Mucosa of gallbladder (tissue), 1 donor: ENCODE measurements around the gene DPP6. TPM values are rescaled to one million over a fixed set of nuclear protein-coding genes. Genes with fewer than 3 reads are reported as not detected.
"Not testable (repeated sequence)": the region's sequence is repeated elsewhere in the genome, so short reads cannot be mapped to it uniquely, and the experiment has no call there.

Source experiments
- DNase-seq: peaks from one replicate; pipeline ENCODE4 v3.0.0-alpha.2; 2020; ENCODE audit warnings: low spot score
- total RNA-seq: library from RNA; stranded (reverse); gene quantifications from one replicate; pipeline ENCODE4 v1.2.1, GENCODE V29; 2021
- donor health status: DM: no; HTN: no; CAD: no.

DPP6 gene
- total RNA-seq: 0.35 TPM

DNA sequence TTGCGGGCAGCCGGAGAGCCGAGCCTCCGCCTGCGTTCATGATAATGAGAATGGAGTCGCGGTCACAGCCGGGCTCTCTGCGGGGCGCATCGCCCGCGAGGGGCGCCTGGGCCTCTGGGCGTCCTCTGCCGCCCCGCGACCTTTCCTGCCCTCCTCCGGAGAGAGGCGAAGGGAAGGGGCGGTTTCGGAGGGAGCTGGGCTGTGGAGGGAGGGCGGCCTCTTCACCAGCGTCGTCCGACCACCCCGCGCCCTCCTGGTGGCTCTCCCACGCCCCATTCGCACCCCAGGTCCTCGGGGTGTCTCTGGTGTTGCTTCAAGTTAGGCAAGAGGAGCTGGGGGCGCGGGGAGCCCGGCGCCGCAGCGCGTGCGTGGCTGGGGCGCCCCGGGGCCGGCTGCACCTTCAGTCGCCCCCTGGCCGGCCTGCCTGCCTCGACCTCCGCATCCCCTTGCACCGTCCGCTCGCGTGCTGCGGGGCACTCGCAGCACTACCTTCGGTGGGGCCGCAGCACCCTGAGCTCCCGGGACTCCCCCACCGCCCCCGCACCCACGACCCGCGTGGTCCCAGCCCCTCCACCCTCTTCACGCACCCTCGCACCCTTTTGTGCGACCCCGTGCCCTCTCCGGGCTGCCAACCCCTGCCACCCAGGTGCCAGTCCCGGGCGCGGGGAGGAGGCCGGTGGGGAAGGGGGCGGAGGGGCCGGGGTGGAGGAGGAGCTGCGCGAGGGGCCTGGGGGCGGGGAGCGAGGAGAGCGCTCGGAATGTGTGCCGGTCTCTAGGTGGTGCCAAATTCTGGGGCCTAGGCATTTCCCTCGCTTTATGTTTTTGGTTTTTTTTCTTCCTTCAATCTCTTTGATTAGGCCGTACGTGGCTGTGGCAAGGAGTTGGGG, at the start of gene DPP6:
Gene DPP6 (plus strand): TSS at position 756 of the 887 bp plus-strand sequence.
- not testable (repeated sequence) for DNase-seq

DNA sequence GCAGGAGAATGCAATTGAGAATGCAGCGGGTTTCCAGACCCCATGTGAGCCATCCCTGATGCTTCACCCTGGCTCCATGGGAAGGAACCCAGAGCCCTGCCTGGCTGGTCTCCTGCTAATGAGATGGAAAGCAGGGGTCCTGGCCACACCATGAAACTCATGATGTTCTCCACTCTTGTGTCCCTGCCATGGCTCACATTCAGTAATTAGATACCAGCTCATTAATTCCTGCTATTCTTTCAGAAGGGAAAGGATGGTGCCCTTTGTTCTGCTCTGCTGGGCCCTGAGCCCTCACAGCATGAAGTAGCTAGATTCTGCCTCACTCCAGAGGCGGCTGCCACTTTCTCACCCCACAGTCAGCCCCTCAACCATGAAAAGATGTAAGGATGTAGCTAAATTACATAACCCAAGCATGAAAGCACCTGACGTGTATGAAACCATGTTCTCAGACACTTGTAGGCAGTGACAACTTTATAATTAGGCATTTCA, 42.7 kb upstream of the DPP6 start:
- not testable (repeated sequence) for DNase-seq

DNA sequence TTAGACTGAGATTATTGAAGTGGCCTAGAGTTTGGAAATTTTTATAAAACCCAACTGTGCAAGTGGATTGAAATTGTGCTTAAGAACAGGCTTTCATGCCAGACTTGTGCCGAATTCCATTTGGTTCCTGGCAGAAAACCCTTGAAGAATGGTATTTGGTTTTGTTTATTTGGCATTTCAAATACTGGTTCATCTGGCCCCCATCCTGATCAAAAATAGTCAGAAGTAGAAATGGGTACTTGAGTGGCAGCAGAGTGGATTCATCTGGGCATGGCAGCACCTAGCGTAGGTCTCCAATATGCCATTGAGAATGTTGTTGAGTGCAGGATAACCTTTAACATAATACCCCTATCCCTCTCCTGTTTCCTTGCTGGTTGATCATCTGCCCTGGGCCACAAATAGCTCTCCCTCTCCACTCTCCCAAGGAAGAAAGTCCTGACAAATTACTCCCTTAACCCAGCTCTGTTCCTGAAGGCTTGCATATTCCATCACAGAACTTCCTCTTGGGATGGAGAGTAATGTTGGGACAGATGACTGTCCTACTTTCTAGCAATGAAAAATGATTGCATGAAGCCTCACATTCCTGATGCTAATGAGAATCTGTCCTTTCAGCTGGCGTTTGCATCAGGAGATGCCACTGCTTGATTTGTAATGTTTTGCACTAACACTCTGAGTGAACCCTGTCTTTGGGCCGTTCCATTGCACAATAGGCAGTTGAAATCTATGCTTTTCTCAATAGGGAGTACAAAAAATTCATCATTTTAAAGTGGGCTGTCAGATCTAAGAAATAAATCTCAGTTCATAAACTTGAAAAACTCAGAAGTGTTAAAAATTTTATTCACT, 41.3 kb upstream of the DPP6 start:
- not testable (repeated sequence) for DNase-seq

DNA sequence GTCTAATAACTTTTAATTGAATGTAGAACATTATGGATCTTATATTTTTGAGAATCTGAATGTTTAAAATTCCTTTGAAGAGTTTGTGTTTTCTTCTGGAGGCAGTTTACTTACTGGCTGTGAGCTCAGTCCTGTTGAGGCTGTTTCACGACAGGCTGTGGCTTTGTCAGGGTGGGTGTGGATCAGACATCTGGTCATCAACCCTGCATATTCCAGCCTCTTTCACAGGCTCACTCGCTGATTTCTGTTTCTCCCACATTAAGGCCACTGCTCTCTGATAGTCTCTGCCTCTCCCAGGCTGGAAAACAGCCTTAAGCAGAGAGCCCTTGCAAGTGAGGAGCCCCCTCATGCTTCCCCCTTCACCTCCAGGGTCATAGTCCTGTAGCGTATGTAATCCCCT, 39.4 kb upstream of the DPP6 start:
- DNase-seq: not testable (repeated sequence)

DNA sequence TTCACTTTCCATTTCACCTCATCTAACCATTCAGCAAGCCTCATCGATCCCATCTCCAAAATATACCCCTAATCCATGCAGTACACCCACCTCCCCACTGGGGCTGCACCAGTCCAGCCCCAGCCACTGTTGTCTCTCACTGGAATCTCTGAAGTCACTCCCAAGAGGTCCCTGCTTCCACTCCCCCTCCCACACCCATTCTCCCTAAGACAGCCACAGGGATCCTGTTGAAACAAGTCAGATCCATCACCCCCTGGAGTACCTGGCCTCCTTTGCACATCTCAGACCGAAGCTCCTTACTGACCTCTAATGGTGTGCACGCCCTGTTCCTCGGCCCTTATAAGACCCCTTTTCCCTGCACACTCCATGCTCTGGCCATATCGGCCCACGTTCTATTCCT, 36.6 kb upstream of the DPP6 start:
- not testable (repeated sequence) for DNase-seq

- DNase-seq: not testable (repeated sequence)
Observed at GRCh38 chr7:154018354-154018753, 33.8 kb upstream of the DPP6 start.

- not testable (repeated sequence) for DNase-seq
Observed at GRCh38 chr7:154027805-154028204, 24.4 kb upstream of the DPP6 start.

DNA sequence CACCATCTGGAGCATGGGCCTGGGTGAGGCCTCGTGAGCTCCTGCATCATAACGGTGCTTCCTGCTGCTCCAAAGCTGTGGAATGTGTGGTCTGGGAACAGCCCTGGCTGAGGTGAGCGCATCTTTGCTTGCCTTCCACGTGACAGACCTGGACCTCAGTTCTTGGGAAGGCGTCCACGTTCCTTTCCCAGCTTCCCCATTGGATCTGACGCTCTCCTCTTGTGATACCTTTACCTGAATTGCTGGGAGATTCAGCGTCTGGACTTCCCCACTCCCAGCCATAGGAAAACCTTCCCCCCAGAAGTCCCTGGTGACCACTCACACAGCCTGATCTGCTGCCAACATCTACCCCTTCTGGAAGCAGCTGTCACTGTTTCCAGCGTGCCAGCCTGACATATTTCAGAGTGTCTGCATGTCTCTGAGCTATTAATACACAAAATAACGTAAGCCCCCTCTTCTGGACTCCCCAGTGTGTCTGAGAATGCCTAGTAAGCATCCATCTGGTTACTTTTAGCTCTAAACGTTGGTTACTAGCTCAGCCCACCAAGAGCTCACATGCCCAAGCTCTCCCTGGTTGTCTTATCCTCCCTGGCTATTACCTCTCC, 21.6 kb upstream of the DPP6 start:
- not testable (repeated sequence) for DNase-seq

- peak; percentile 45 for DNase-seq
Observed at GRCh38 chr7:154039466-154040165, 12.6 kb upstream of the DPP6 start.

DNA sequence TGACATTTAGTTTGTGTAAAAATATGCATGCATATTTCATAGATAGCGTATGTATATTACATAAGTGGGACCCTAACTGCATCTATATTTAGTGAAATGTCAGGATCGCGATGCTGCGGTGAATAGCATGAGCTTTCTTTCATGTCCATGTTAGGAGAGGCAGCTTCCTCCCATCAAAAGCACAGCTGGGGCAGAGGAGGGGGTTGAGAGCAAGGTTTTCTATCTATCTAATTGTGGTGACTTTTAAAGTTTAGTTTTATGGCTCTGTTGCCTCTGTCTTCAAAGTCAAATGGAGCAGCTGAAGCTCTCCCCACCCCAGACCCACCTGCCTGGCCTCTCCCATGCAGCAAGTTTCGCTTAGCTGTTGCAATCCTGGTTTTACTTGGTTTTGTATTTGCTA, 1.8 kb upstream of the DPP6 start:
- DNase-seq: not testable (repeated sequence)

GRCh38 chr7:154051006-154051642, 1.1 kb upstream of the DPP6 start:
- DNase-seq: not testable (repeated sequence)

DNA sequence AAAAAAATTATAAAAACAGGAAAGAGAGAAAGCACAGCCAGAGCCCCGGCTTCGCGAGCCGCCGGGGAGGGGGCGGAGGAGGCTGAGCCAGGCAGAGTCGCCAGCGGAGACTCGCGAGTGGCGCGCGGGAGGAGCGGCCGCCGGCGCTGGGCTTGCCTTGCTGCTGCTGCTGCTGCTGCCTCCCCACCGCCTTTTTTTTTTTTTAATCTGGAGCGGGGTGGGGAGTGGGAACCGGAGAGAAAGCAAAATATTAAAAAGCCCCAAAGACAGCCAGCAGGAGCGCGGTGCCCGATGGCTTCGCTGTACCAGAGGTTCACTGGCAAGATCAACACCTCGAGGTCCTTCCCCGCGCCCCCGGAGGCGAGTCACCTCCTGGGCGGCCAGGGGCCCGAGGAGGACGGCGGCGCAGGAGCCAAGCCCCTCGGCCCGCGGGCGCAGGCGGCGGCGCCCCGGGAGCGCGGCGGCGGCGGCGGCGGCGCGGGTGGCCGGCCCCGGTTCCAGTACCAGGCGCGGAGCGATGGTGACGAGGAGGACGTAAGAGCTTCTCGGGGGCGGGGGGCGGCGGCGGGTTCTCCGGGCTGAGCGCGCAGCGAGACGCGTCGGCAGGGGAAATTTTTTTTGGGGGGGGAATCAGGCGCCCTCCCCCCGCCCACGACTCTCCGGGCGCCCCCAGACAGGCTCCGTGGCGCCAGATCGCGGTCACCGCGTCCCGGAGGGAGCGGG, 493 bp downstream of the DPP6 start:
- DNase-seq: not testable (repeated sequence)

DNA sequence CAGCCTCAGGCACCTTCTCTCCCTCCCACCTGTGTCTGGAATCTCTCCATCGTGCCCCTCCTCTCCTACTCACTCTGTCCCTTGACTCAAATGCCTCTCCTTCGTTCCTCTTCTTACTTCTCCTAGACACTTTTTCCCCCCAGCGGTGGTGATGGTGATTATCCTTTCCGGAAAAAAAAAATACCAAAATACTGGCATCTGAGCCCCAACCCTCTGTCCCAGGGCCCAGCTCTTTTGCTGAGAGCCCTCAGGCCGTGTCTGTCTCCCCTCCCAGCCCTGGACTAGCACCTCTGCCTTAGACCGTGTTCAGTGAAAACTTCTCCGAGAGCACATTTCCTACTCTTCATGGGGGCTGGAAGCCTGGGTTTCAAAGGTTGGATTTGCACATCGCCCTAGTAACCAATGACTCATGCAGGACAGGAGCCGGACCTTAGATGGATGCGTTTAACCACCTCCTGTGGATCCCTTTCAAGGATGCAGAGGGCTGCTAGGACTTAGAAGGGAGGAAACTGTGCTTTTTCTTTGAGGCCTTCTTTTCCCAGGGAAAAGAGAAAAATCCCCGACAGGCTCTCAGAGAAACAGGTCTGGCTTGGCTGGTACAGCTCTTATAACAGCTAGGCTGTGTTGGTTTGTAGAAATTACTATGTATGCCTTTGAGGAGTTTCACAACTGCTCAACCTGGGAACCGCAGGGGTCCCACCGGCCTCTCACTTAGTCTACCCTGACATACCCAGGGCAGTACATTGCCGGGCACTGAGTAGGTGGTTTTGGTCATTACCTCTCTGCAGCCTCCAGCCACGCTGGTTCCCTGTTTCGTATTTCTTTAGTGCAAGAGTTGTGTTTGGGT, 1.5 kb downstream of the DPP6 start:
- not testable (repeated sequence) for DNase-seq

DNA sequence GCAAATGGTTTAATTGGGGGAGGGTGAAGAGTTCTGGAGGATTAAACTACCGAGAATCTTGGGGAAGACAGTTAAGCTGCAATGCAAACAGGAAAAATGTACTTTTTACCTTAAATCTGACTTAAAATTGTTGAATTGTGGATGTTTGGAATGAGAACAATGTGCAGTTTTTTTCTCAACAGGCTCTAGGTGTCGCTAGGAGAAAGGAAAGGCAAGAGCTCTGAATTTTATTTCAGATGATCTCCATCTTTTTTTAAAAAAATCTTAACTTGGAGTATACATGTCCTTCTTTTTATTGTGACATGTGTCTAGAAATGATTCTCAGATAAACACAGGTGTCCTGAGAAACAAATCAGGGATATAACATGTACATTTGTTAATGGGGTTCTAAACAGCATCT, 2.5 kb downstream of the DPP6 start:
- not testable (repeated sequence) for DNase-seq

- DNase-seq: peak; percentile 57
Observed at GRCh38 chr7:154055491-154056106, 3.4 kb downstream of the DPP6 start.

- DNase-seq: not testable (repeated sequence)
Observed at GRCh38 chr7:154058783-154059182, 6.6 kb downstream of the DPP6 start.

- DNase-seq: not testable (repeated sequence)
Observed at GRCh38 chr7:154060551-154060950, 8.4 kb downstream of the DPP6 start.

GRCh38 chr7:154071833-154072232, 19.6 kb downstream of the DPP6 start:
- peak; percentile 17 for DNase-seq
